GM19238 (cell line): ENCODE data around the gene AP5Z1.

Source experiments
- DNase-seq: peaks from one replicate; pipeline ENCODE4 v3.0.0; 2011; ENCODE audit warnings: low spot score; ENCODE audit not compliant: insufficient read length

Gene AP5Z1

GRCh38 chr7:4775250-4775847, at the start of gene AP5Z1:
TSS of gene AP5Z1 (plus strand) at chr7:4775623. CDS start at chr7:4775716, 93 bp downstream.
- peak; percentile 99 for DNase-seq

- DNase-seq = no peak
Measured at GRCh38 chr7:4725850-4726450, 49.5 kb upstream of the AP5Z1 start.

- no peak for DNase-seq
Measured at GRCh38 chr7:4726566-4726965, 48.9 kb upstream of the AP5Z1 start.

GRCh38 chr7:4727914-4728705, 47.3 kb upstream of the AP5Z1 start:
- no peak for DNase-seq

- no peak for DNase-seq
Measured at GRCh38 chr7:4729266-4729665, 46.2 kb upstream of the AP5Z1 start.

GRCh38 chr7:4730276-4730675, 45.1 kb upstream of the AP5Z1 start:
- no peak for DNase-seq

- no peak for DNase-seq
Measured at GRCh38 chr7:4730971-4731370, 44.5 kb upstream of the AP5Z1 start.

GRCh38 chr7:4731803-4732202, 43.6 kb upstream of the AP5Z1 start:
- no peak for DNase-seq

DNA sequence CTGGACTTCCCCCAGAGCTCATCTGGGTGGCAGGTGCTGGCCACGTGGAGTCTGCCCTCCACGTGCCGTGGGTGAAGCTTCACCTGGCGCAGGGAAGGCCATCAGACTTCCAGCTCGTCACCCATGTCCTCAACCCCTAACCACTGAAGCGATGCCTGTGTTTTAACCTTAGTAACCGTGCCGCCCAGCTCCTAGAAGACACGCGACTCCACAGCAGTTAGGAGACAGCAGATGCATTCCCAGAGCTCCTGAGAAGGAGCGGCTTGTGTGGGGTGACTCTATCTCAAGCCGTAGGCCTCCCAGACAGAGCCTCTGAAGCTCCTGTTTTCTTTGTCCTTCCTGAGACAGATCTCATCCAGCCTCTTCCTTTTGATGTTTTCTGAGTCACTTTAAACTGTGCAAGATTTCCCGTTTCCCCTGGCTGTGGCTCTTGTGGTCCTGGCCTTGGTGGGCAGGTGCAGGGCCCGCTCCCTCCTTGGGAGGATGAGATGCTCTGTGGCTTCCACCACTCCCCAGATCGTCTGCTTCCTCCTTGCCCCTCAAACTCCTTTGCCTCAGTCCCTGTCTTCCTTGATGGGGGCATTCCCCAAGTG, 41.4 kb upstream of the AP5Z1 start:
- DNase-seq = no peak

- no peak for DNase-seq
Measured at GRCh38 chr7:4734587-4735345, 40.7 kb upstream of the AP5Z1 start.

DNA sequence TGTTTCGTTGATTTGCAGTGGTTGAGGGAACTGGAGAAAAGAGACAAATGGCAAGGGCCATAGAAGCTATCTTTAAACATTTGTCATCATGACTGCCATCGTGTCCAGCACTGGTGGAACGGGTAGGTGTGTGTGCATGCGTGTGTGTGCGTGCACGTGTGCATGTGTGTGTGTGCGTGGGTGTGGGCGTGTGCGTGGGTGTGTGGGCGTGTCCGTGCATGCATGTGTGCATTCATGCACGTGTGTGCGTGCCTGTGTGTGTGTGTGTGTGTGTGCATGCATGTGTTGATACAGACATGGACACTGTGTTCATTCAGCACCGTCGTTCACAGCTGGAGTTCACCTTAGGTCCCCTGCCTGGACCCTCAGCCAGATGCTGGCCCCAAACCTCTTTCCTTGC, 38.1 kb upstream of the AP5Z1 start:
- DNase-seq = no peak

DNA sequence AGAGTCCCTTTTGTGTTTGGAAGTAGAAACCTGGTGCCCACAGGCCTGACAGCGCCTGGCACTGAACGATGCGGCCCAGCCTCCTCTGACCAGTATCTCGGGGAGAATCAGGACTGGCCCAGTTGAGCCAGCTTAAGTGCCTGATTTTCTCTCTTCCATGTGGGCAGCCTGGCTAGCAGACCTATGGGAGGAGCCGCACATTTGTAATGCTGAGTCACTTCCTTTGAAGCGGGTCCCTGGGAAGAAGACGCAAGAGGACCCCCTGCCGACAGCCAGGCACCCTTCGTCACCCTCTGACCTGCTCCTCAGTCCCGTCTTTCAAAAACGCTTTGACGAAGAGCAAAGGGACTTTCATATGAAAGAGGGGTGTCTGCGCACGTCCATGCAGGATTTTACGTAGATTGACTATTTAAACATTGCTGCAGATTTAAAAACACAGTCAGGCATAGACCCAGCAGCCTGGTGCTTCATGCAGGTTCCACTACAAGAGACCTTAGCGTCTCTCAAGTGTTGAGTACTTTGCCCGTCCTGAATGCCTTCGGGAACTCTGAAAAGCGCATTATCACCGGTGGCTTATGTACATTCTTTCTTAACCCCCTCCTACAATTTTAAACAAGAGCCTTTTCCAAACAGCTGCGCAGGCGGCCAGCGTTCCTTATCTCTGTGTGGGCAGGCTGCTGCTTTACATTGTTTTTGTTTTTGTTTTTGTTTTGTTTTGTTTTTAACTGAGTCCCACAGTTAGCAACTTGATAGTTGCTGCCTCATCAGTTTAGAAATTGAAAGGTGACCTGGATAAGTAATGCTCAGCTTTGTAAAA, 36.5 kb upstream of the AP5Z1 start:
- DNase-seq = no peak

DNA sequence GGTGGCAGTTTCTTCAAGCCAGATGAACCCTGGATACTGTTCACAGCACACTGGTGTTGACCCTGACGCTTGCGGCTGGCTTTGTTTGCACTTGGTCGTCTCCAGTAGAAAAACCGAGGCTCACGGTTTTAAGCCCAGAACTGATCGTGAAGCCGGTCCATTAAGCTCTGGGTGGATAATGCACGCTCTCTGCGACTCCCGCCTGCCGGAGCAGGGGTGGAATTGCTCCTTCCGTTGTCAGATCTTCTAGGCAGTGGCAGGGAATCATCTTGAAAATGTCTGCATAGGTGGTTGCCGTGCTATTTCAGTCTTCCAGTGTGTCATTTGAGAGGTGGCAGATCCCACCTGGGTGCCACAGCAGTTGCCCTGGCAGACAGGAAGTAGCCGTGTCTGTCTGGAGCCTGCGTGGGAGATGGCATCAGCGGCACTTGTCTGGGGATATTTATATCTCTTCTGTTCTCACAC, 35.9 kb upstream of the AP5Z1 start:
- DNase-seq = no peak

- DNase-seq = no peak
Measured at GRCh38 chr7:4740796-4741195, 34.6 kb upstream of the AP5Z1 start.

GRCh38 chr7:4742051-4742573, 33.3 kb upstream of the AP5Z1 start:
- no peak for DNase-seq

DNA sequence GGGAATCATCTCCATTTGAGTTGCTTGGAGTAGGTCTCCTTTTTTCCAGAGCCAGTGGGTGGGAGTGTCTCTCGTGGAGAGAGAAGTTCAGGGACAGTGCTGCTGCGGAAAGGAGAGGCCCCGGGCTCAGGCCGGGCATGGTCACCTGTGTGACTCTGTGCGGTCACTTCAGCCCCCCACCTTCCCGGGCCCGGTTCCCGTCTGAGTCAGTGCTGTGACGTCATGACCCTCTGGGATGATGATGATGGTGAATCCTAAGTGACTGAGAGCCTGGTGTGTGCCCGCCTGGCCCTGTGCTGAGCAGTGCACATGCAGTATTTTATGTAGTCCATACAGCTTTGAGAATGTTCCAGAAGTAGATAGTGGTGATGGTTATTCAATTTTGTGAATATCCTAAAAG, 32.6 kb upstream of the AP5Z1 start:
- no peak for DNase-seq

GRCh38 chr7:4744391-4745264, 30.8 kb upstream of the AP5Z1 start:
- DNase-seq = peak; percentile 88

- no peak for DNase-seq
Measured at GRCh38 chr7:4745265-4745919, 30.0 kb upstream of the AP5Z1 start.
